Measurements from ENCODE around the gene SELP.
"Not testable (repeated sequence)": the region's sequence is repeated elsewhere in the genome, so short reads cannot be mapped to it uniquely, and the experiment has no call there.

SELP gene

DNA sequence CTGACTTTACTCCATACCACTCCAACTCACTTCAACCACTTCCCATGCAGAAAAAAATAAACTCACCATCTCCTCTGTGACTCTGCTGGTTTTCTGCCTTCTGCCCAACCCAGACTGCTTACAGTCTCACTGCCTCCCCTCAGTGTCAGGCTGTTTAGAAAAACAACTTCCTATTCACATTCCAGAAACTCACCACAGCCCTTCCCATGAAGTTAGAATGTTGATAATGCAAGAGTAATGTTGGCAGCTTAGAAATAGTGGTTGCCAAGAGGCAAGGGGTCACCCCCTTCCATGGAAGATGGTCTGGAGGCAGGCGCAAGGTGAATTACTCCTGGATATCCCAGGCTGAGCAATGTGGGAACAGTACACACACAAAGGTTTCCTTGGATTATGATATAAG lies at the start of gene SELP:
Gene SELP (minus strand): TSS at position 119 of the 400 bp plus-strand sequence. CDS start 50 bp downstream, at position 69.
- DNase-seq = no peak

DNA sequence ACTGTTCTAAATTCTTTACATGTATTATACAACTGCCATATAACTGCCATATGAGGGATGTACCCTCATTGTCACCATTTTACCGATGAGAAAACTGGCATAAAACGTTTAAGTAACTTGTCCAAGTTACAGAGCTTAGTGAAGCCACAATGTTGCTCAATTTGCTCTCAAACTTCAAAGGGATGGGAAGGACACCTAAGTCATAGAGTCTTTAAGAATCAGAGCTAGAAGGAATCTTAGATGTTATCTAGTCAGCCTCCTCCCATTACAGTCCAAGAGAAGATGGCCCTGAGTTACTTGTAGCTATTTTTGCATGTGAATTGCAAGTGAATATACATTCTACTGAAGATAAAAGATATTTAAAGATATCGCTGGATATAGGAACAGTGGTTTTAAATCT lies 49.8 kb upstream of the SELP start:
- DNase-seq = no peak

DNA sequence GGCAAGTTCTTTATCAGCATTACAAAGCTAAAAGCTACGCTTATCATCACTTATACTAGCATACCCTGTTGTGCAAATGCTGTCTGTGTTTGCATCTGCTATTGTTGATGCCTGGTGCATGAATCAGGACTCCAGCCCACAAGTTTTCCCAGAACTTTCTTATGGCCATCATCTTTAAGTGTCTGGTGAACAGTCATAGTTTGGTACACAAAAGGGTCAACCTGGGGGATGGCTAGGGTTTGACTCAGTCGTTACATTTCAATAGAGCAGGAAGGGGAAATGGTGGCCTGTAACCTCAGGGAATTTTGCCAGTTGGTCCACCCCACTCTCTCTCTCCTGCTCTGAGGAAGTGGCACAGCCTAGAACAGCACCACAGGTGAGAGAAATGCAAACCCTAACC lies 46.1 kb upstream of the SELP start:
- DNase-seq = no peak

DNA sequence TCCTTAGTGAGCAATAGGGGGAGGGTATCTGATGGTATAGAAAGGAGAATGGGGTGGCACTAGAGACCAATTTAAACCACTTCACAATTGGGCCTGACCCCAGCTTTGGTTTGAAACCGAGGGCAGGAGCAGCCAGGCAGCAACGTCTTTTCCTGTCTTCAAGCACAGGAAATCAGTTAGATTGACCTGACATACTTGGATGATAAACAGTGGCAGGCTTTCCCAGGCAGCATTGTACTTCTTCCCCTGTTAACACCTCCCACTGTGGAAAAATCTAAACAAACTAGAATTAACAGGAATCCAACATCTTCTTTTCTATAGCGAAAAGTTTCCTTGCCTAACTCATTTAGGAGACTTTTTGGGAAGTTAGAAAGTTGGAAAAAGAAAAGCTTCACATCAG lies 40.9 kb upstream of the SELP start:
- DNase-seq = no peak

DNA sequence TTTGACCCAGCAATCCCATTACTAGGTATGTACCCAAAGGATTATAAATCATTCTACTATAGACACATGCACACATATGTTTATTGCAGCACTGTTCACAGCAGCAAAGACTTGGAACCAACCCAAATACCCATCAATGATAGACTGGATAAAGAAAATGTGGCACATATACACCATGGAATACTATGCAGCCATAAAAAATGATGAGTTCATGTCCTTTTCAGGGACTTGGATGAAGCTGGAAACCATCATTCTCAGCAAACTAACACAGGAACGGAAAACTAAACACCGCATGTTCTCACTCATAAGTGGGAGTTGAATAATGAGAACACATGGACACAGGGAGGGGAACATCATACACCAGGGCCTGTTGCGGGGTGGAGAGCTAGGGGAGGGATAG lies 40.3 kb upstream of the SELP start:
- not testable (repeated sequence) for DNase-seq

DNA sequence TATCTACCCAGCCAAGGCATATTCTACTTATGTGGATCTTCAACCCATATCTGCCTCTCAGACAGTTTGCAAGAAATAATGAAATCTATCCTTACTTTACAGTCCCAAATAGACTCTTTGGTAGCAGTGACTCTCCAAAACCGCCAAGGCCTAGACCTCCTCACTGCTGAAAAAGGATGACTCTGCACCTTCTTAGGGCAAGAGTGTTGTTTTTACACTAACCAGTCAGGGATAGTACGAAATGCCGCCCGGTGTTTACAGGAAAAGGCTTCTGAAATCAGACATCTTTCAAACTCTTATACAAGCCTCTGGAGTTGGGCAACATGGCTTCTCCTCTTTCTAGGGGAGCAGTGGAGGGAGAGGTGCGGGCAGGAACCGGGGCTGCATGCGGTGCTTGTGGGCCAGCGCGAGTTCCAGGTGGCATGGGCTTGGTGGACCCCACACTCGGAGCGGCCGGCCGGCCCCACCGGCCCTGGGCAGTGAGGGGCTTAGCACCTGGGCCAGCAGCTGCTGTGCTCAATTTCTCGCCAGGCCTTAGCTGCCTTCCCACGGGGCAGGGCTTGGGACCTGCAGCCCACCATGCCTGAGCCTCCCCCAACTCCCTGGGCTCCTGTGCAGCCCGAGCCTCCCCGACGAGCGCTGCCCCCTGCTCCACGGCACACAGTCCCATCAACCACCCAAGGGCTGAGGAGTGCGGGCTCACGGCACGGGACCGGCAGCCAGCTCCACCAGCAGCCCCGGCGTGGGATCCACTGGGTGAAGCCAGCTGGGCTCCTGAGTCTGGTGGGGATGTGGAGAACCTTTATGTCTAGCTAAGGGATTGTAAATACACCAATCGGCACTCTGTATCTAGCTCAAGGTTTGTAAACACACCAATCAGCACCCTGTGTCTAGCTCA lies 38.0 kb upstream of the SELP start:
- not testable (repeated sequence) for DNase-seq

DNA sequence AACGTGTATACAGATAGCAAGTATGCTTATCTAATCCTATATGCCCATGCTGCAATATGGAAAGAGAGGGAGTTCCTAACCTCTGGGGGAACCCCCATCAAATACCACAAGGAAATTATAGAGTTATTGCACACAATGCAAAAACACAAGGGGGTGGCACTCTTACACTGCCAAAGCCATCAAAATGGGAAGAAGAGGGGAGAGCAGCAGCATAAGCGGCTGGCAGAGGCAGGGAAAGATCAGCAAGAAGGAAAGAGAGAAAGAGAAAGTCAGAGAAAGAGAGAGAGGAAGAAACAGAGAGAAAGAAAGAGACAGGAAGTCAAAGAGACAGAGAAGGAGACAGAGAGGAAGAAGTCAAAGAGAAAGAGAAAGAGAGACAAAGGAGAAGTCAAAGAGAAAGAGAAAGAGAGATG lies 37.3 kb upstream of the SELP start:
- DNase-seq = peak; percentile 45 to 59

DNA sequence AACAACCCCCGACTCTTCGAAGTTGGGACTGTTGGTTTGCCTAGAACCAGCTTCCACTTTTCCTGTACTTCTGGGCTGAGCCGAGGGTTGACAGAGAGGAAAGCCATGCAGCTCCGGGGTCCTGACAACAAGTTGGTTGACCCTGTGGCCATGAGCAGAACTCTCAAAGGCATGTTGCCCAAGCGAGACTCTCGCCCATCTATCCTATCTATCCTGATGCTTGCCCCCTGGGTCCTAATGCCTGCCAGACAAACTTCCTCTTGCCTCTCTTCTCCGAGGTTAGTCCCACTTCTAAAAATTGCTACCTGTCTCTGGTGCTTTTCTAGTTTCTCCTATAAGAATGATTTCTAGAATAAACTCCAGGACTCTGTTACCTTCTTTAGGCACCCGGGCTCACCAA lies 32.8 kb upstream of the SELP start:
- not testable (repeated sequence) for DNase-seq

DNA sequence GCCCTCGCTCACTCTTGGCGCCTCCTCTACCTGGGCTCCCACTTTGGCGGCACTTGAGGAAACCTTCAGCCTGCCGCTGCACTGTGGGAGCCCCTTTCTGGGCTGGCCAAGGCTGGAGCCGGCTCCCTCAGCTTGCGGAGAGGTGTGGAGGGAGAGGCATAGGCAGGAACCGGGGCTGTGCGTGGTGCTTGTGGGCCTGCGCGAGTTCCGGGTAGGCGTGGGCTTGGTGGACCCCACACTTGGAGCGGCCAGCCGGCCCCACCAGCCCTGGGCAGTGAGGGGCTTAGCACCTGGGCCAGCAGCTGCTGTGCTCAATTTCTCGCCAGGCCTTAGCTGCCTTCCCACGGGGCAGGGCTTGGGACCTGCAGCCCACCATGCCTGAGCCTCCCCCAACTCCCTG lies 31.1 kb upstream of the SELP start:
- not testable (repeated sequence) for DNase-seq

DNA sequence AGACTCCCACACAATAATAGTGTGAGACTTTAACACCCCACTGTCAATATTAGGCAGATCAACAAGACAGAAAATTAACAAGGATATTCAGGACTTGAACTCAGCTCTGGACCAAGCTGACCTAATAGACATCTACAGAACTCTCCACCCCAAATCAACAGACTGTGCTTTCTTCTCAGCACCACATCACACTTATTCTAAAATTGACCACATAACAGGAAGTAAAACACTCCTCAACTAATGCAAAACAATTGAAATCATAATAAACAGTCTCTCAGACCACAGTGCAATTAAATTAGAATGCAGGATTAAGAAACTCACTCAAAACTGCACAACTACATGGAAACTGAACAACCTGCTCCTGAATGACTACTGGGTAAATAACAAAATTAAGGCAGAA lies 28.9 kb upstream of the SELP start:
- DNase-seq = not testable (repeated sequence)

DNA sequence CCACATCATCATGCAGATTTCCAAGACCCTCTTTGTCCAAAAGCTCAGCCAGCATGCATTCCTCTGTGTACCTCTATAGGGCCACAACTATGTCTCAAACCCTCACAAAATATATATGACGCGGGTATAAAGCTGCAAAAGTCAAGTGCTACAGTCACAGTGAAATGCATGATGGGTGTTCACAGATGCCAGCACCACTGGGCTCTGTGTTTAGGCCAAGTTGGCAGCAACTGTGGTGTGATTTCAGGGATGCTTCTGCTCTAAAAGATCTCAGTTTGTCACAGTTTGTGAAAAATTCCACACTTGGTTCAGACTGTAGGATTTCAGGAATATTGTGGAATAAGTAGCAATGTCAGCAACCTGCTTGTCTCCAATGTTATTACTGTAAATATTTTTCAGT lies 23.9 kb upstream of the SELP start:
- no peak for DNase-seq

DNA sequence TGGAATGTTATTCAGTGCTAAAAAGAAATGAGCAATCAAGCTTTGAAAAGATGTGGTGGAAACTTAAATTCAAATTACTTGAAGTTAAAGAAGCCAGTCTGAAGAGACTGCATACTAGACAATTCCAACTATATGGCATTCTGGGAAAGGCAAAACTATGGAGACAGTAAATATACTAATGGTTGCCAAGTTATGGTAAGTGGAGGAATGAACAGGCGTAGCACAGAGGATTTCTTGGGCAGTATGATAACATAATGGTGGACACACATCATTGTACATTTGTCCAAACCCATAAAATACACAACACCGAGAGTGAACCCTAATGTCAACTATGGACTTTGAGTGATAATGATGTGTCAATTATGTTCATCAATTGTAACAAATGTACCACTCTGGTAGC lies 21.1 kb upstream of the SELP start:
- DNase-seq = no peak

DNA sequence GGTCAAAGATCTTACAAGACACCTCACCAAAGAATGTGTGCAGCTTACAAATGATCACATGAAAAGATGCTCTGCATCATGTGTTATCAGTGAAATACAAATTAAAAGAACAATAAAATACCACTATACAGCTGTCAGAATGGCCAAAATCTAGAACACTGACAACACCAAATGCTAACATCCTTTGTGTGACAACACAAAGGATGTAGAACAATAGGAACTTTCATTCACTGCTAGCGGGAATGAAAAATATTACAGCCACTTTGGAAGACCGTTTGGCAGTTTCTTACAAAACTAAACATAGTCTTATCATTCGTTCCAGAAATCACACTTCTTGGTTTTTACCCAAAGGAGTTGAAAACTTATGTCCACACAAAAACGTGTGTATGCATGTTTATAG lies 20.6 kb upstream of the SELP start:
- no peak for DNase-seq

DNA sequence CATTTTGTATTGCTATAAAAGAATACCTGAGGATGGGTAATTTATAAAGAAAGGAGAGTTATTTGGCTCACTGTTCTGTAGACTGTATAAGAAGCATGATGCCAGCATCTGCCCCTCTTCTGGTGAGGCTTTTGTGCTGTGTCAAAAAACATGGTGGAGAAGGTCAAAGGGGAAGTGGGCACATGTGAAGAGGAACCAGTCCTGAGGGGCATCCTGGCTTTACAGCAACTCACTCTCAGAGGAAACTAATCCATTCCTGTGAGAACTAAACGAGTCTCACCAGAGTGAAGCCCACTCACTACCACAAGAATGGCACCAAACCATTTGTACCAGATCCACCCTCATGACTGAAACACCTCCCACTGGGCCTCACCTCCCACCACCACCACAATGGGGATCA lies 18.8 kb upstream of the SELP start:
- DNase-seq = no peak

DNA sequence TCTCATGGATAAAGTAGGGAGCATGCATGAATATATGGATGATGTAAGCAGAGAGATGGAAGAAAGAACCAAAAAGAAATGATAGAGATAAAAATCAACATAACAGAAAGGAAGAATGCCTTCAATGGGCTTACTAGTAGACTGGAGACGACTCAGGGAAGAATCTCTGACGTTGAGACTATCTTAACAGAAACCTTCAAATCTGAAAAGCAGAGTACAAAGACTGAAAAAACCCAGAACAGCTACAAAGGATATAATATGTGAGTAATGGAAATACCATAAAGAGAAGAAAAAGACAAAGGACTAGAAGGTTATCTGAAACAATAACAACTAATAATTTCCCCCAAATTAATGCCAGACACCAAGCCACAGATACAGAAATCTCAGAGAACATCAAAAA lies 18.3 kb upstream of the SELP start:
- no peak for DNase-seq

DNA sequence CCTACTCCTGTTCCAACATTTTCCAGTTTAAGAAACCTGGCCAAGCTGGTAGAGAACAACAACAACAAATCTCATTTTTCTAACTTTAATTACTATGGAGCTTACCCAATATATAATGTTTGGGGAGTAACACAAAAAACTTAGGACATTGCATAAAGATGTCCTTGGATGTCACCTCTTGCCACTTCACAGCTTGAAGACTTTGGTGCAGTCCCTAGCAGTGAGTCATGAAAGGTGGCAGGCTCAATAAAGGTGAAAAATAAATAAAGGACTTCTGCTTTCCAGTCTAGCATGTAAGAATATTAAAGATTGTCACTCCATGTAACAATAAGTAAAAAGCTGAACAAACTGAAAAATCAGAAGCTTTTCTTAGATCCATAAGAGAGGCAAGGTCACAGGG lies 17.6 kb upstream of the SELP start:
- DNase-seq = no peak

DNA sequence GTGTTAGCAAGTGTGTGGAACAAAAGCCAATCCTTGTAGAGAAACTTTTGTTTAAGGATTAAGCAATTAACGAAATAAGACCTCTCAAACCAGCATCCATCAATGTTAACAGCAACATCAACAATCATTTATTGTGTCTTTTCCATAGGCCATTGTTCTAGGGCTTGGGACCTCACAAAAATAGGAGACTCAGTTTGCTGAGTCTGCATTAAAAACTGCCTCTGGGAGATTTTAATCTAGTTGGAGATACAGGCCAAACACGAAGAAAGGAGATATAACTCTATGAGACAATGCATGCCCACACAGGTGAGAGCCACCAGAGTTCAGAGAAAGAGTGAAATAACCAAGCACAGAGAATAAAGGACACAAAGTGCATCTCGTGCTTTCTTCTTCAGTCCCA lies 14.4 kb upstream of the SELP start:
- DNase-seq = no peak

DNA sequence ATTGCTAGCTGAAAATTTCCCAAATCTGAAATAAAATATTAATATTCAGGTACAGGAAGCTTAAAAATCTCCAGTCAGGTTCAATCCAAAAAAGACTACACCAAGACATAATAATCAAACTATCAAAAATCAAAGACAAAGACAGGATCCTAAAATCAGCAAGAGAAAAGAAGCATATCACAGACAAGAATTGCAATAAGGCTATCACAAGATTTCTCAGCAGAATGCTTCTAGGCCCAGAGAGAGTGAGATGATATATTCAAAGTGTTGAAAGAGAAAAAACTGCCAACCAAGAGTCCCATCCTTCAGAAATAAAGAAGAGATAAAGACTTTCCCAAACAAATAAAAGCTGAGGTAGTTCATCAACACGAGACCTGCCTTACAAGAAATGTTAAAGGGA lies 5.0 kb upstream of the SELP start:
- no peak for DNase-seq

DNA sequence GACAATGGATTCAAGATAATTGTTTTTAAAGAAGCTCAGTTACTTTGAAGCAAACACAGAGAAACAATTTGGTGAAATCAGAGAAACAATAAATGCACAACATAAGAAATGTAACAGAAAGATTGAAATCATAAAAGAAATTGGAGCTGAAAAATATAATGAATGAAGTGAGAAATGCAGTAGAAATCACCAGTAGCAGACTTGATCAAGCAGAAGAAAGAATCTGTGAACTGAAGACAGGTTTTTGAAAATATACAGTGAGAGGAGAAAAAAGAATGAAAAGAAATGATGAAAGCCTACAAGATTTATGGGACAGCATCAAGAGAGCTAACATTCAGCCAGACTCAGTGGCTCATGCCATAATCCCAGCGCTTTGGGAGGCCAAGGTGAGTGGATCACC lies 4.2 kb upstream of the SELP start:
- no peak for DNase-seq

DNA sequence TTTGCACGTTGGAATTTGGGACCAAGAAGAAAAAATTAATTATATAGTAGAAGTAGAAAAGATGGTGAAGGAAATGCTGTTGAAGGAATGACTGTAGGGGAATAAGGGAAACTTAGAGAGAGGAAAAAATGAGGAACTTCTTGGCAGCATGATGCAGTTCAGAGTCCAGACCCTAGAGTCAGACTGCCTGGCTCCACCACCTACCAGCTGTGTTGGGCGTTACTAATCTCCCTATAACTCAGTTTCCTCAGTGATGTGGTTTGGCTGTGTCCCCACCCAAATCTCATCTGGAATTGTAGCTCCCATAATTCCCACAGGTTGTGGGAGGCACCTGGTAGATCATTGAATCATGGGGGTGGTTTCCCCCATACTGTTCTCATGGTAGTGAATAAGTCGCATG lies 1.3 kb upstream of the SELP start:
- no peak for DNase-seq

DNA sequence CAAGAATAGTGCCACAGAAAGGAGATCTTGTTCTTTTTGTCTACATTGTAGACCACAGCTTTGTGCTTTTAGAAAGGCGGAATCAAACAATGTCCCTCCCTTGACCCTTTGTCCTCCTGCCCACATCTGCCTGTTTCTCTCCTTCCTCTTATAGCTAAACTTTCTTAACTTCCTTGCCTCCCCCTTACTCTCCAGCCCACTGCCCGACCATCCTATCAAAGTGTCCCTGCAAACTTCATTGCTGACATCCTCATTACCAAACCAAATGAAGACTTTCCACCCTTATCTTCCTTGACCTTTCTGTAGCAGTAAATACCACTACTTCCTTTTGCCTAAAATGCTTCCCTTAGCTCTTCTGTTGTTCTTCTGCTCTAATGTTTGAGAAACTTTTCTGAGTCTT lies 5.0 kb downstream of the SELP start:
- no peak for DNase-seq

DNA sequence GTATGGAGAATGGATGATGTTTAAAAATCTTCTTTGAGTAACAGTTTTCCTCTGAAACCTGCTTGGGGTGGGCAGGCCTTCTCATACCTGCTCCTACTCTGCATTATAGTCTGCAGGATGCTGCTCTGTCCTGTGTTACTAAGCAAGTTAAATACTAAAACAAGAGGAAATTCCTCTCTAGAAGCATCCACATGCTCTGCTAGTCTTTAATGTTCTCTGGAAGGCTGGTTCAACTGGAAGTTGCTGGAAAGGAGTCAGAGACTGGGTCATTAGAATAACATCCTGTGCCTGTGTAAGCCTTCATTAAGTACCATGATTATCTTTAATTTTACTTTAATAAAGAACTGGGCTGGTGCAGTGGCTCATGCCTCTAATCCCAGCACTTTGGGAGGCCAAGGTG lies 5.8 kb downstream of the SELP start:
- no peak for DNase-seq

DNA sequence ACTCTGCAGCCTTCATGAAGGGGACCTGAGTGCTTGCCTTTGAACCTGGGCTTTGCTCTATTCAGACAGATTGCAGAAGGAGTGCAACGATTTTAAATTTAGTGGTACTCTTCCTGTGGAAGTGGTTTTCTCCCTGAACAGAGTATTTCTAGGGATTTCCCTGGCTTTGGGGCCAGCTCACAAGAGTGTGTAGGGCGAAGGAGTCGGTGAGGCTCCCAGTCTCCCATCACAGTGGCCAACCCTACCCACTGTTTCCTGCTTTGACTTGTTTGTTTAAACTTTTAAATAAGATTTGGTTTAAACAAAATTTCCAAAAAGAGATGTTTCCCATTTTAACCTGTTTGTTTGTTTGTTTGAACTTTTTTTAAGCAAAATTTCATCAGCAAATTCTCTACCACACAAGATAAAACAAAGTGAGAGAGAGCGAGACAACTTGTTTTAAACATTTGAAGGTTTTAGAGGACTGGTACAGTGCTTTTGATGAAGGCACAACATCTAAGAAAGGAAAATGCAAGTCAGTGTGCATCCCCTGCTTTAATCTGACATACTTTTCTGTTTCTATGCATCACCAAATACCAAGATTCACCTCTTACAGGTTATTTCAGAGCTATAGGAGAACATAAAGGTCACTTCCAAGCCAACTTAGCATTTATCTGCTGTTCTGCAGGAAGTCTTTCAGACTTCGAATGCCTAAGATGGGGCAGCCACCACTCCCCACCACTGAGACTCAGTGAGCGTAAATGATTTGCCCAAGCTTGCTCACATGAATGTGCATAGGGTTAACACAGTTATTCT lies 6.6 kb downstream of the SELP start:
- DNase-seq = no peak

DNA sequence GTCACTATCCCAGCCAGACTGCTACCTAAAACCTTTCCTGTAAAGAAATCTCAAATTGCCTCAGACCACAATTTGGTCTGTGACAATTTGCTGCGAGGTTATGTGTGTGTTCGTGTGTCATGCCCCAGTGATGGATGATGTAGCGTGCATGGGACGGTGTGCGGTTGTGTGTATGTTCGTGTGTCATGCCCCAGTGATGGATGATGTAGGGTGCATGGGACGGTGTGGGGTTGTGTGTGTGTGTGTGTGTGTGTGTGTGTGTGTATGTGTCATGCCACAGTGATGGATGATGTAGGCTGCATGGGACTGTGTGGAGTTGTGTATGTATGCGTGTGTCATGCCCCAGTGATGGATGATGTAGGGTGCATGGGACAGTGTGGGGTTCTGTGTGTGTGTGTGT lies 9.4 kb downstream of the SELP start:
- DNase-seq = no peak
